Right renal pelvis (tissue), 4 donors: ENCODE measurements around the gene SSMEM1. TPM values are rescaled to one million over a fixed set of nuclear protein-coding genes. Genes with fewer than 3 reads are reported as not detected.
"Not testable (repeated sequence)": the region's sequence is repeated elsewhere in the genome, so short reads cannot be mapped to it uniquely, and the experiment has no call there.

Experiments used
- DNase-seq, 4 donors: peaks; one replicate each; pipeline ENCODE4 v3.0.0-alpha.2; 2013; ENCODE audit warnings: low read depth in 4 of 4, low spot score in 3 of 4, missing footprints in 1 of 4
- polyA plus RNA-seq, 4 donors: library from polyadenylated mRNA; unstranded; fragments of 120-200 nt; gene quantifications; one replicate each; pipeline ENCODE4 v1.2.1, GENCODE V29; 2013; ENCODE audit not compliant: insufficient read length in 4 of 4

SSMEM1 gene, protein sequence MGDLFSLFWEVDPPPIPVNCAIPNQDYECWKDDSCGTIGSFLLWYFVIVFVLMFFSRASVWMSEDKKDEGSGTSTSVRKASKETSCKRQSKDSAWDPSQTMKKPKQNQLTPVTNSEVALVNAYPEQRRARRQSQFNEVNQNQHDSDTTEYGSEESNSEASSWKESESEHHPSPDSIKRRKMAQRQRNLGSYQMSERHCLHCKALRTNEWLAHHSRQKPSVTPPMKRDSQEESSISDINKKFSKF
- under 1 TPM in 1 of 4 donors, not detected in 3; 0.08 TPM for polyA plus RNA-seq

DNA sequence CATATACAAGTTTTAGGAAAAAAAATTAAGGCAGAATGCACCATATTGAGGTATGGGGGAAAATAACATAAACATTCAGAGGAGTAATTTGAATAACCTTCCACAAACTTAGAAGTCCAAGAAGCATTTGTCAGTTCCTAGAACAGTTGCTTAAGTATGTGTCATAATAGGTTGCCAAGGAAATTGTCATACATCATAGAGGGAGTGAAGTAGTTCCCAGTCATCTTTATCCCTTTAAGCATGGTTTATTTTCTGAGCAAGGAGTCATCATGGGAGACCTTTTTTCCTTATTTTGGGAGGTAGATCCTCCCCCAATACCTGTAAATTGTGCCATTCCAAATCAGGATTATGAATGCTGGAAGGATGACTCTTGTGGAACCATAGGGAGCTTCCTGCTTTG, at the start of gene SSMEM1:
TSS of gene SSMEM1 (plus strand) at position 219 of the 400 bp plus-strand sequence. CDS start at position 270, 51 bp downstream.
- no peak for DNase-seq

GRCh38 chr7:130160023-130160422, 47.6 kb upstream of the SSMEM1 start:
- no peak for DNase-seq

GRCh38 chr7:130160455-130160854, 47.2 kb upstream of the SSMEM1 start:
- no peak for DNase-seq

DNA sequence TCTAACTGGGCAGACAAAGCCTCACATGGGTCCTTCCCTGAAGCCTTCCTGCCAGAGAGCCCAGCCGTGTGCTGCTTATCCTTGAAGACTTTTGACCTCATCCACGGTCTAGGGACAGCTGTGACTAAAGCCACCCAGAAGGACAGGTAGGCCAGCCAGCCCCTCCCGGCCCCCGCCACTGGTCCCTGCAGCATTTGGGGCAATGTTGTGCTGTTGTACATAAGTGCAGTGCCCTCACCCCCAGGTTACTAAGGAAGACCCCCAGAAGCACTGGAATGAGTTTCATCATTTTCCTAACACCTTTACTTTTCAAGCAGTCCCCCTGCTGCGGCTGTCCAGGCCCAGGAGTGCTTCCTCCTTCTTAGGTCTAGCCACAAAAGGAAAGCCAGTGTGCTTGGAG, 45.5 kb upstream of the SSMEM1 start:
- no peak for DNase-seq

GRCh38 chr7:130174237-130174959, 33.3 kb upstream of the SSMEM1 start:
- no peak for DNase-seq

DNA sequence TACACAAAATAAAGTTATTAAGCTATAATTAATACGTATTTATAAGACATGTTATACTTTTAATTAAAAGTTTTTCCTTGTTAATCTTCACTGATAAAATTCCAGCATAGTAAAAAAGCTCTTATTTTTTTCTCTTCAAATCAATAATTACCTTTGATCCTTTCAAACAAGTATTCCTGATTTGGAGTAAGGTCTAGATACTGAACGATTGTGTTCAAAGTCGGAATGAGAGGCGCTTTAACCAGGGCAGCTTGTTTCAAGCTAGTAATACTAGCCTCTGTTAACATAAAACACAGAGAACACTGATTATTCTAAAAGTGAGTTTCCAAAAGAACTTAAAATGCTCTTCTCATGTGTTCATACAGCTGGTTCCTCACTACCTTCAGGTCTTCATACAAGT, 29.4 kb upstream of the SSMEM1 start:
- no peak for DNase-seq

DNA sequence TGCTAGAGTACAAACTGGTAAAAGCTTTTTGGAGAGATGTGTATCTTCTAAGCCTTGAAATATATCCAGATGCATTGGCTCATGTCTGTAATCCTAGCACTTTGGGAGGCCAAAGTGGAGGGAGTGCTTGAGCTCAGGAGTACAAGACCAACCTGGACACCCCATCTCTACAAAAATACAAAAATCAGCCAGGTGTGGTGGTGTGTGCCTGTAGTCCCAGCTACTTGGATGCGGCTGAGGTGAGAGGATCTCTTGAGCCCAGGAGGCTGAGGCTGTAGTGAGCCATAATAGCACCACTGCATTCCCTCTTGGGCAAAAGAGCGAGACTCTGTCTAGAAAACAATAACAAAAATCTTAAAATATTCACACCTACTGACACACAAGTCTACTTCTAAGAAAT, 28.0 kb upstream of the SSMEM1 start:
- DNase-seq: no peak

DNA sequence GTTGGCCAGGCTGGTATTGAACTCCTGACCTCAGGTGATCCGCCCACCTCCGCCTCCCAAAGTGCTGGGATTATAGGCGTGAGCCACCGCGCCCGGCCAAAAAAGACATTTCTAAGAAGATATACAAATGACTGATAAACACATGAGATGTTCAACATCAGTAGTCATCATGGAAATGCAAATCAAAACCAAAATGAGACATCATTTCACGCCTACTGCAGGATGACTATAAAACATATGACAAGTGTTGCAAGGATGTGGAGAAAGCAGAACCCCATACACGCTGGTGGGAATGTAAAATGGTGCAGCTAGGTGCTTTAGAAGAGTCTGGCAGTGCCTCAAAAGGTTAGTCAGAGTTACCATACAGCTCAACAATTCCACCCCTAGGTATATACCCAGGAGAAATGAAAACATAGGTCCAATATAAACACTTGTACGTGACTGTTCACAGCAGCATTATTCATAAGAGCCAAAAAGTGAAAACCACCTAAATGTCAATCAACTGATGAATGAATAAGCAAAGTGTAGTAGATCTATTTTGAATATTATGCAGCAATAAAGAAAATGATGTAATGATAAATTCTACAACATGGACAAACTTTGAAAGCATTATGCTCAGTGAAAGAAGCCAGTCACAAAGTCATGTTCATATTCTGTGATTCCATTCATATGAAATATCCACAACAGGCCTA, 26.9 kb upstream of the SSMEM1 start:
- no peak for DNase-seq

- no peak for DNase-seq
Measured at GRCh38 chr7:130181263-130181605, 26.4 kb upstream of the SSMEM1 start.

DNA sequence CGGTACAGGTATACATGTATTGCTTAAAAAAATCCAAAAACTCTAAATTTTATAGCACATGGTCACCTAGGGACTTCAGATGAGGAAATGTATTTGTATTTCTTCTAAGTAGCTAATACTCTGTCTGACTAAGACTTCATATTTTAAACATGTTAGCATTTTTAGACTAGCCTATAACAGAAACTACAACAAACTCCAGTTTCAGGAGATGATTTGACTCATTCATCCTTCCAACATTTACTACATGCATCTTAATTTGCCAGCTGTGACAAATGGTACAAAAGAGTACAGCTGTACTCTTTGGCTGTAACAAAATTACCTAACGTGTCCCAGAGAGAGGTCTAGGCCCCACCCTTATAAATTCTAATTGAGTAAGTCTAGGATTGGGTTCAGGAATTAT, 24.7 kb upstream of the SSMEM1 start:
- no peak for DNase-seq

DNA sequence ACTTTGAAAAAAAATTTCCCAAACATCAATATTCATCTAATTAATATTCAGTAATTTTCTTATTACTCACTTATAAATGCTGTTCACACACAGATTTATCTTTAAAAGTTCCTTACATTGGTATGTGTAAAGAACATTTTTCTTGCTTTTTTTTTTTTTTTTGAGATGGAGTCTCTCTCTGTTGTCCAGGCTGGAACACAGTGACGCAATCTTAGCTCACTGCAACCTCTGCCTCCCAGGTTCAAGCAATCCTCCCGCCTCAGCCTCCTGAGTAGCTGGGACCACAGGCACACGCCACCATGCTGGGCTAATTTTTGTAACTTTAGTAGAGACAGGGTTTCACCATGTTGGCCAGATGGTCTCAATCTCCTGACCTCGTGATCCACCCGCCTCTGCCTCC, 23.3 kb upstream of the SSMEM1 start:
- not testable (repeated sequence) for DNase-seq

GRCh38 chr7:130187360-130187759, 20.3 kb upstream of the SSMEM1 start:
- no peak for DNase-seq

DNA sequence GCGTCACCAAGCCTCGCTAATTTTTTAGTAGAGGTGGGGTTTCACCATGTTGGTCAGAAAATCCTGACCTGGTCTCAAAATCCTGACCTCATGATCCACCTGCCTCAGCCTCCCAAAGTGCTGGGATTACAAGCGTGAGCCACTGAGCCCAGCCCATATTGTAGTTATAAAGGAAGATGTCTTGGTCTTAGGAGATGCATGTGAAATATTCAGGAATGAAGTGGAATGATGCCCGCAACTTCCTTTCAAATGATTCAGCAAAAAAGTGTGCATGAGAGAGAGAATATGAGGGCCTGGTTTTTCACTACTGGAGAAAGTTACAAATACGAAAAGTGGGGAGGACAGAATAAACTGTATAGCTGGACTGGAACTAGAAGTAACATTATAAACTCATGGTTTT, 18.3 kb upstream of the SSMEM1 start:
- DNase-seq: no peak

DNA sequence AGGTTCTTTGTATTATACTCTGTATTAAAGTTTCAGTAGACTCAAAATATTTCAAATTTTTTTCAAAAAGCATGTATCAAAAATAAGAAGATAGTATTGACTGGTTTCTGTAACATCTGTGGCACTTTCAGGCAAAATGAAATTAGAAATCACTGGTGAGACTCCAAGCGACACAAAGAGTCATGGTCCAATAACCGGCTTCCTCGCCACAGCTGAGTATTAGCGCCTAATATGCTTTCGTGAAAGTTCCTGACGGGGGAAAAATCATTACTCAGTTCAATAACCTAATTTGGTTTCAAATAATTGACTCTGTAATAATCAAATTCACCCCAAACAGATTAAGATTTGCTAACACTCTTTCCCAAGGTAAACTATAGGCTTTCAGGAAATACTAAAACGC, 15.9 kb upstream of the SSMEM1 start:
- no peak for DNase-seq

DNA sequence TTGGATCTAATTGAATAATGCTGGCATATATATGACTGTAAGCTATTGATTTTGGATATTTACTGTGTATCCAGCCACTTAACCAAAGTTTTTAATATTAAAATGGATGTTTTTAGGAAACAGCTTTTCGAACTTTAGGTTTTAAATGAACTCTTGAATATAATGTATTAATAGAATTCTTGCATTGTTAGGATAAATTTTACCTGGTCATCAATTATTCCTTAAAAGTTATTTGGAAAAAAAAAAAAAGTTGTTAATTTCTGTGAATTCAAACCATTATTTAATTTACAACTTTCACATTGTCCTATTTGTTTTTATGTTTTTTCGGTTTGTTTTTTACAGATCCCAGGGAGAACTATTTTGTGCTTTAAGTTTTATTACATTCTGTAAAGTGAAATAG, 12.3 kb upstream of the SSMEM1 start:
- DNase-seq: no peak

GRCh38 chr7:130196476-130196875, 11.2 kb upstream of the SSMEM1 start:
- no peak for DNase-seq

GRCh38 chr7:130197094-130197493, 10.6 kb upstream of the SSMEM1 start:
- DNase-seq: no peak

GRCh38 chr7:130201796-130202195, 5.9 kb upstream of the SSMEM1 start:
- DNase-seq: no peak

DNA sequence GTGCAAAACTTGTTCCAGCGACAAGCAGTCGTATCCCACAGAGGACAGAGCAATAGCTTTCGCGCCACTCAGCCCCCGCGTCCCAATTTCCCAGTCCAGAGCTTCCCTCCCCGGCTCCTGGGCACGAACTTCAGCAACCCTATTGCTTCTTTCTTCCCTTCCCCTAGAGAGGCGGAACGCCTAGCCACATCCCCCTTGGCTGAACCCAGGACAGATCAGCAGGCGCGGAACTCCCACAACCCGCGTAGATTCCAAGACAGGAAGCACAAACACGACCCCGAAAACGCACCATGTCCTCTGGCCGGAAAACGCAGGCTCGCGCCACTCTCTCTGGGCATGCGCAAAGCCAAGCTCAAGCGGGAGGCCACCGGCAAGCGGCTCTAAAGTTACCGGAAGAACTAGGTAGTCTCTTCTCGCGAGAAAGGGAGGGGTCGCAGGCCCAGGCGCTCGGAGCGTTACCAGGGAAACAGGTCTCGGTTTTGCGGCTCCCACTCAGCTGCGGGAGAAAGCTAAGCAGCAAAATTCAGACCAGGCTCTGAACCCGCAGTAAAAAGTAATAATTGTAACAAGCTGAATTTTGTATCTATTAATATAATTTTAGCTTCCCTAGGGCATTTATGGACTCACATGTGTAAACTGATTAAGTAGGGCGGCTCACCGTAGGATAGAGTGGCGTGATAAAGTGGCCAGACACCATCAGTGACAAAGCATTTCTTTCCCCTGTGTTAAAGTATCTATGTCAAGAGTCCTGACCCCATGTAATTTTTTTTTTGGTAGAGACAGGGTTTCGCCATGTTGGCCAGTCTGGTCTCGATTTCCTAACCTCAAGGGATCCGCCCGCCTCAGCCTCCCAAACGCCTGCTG, 2.3 kb upstream of the SSMEM1 start, which contains the start of gene TMEM209:
TSS of gene TMEM209 (minus strand) at position 323 of the 864 bp plus-strand sequence. CDS start at position 292, 31 bp downstream.
- DNase-seq: peak; percentile 96 to 99 (median 98)

DNA sequence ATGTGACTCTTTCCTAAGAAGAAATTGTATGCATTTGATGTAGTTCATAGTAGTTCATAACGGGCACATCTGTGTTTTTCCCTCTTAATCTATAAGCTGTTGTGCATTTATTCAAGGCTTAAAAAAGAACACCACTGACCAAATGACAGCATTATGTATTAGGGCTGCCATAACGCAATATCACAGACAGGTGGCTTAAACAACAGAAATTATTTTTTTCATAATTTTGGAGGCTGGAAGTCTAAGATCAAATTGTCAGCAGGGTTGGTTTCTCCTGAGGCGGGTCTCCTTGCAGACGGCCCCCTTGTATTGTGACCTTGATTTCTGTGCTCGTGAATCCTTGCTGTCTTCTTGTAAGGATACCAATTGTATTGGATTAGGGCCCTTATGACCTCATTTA, 627 bp upstream of the SSMEM1 start:
- no peak for DNase-seq

- DNase-seq: no peak
Measured at GRCh38 chr7:130208516-130208915, 856 bp downstream of the SSMEM1 start.
